HepG2 (cell line): ENCODE results near the gene SULT6B1. TPM values are rescaled to one million over a fixed set of nuclear protein-coding genes. Genes with fewer than 3 reads are reported as not detected.
A peak's percentile ranks its signal among the peaks of the same experiment; 100 is the strongest.

Experiments used
- ARHGAP35 ChIP-seq: sonication (generic); formaldehyde crosslinking; IDR thresholded peaks from 2 replicates; pipeline ENCODE4 v1.9.0; 2022; ENCODE audit warnings: mild to moderate bottlenecking, inconsistent platforms, moderate library complexity, missing genetic modification reagents, borderline replicate concordance
- MAF1 ChIP-seq: sonication (generic); formaldehyde crosslinking; IDR thresholded peaks from 2 replicates; pipeline ENCODE4 v1.5.0; 2020; ENCODE audit warnings: missing genetic modification reagents, borderline replicate concordance
- NFATC3 ChIP-seq: sonication (generic); formaldehyde crosslinking; IDR thresholded peaks from 2 replicates; pipeline ENCODE4 v1.5.1; 2020; ENCODE audit warnings: mild to moderate bottlenecking, missing genetic modification reagents
- SAP130 ChIP-seq: IDR thresholded peaks from 2 replicates; pipeline ENCODE4 v1.6.1; 2016; ENCODE audit warnings: low read depth
- SIN3B ChIP-seq: fragments of 150-350 bp; IDR thresholded peaks from 2 replicates; pipeline ENCODE4 v1.6.1; 2014; ENCODE audit warnings: low read length
- ZC3H4 ChIP-seq: sonication (generic); formaldehyde crosslinking; IDR thresholded peaks from 2 replicates; pipeline ENCODE4 v1.4.0; 2020; ENCODE audit warnings: missing genetic modification reagents, borderline replicate concordance
- ZFP36 ChIP-seq: fragments of 150-350 bp; IDR thresholded peaks from 2 replicates; pipeline ENCODE4 v1.6.1; 2018; ENCODE audit warnings: borderline replicate concordance, low read length, low read depth; ENCODE audit not compliant: partially characterized antibody
- ZFP36L1 ChIP-seq: sonication (generic); formaldehyde crosslinking; IDR thresholded peaks from 2 replicates; pipeline ENCODE4 v1.8.0; 2022; ENCODE audit warnings: mild to moderate bottlenecking, missing genetic modification reagents, moderate library complexity
- ZFY ChIP-seq: sonication (generic); formaldehyde crosslinking; IDR thresholded peaks from 2 replicates; pipeline ENCODE4 v1.4.0; 2020; ENCODE audit warnings: missing genetic modification reagents
- ZNF20 ChIP-seq: sonication (generic); formaldehyde crosslinking; IDR thresholded peaks from 2 replicates; pipeline ENCODE4 v1.4.0; 2020; ENCODE audit warnings: mild to moderate bottlenecking, moderate library complexity, missing genetic modification reagents
- ZNF383 ChIP-seq: sonication (generic); formaldehyde crosslinking; IDR thresholded peaks from 2 replicates; pipeline ENCODE4 v1.4.0; 2020; ENCODE audit warnings: missing genetic modification reagents, mild to moderate bottlenecking, borderline replicate concordance
- ZNF546 ChIP-seq: sonication (generic); formaldehyde crosslinking; conservative IDR thresholded peaks from 2 replicates; pipeline ENCODE4 v1.8.1; 2023; ENCODE audit warnings: mild to moderate bottlenecking, missing genetic modification reagents
- ZNF570 ChIP-seq: sonication (generic); formaldehyde crosslinking; IDR thresholded peaks from 2 replicates; pipeline ENCODE4 v1.4.0; 2020; ENCODE audit warnings: mild to moderate bottlenecking, missing genetic modification reagents, borderline replicate concordance
- ZNF616 ChIP-seq: sonication (generic); formaldehyde crosslinking; IDR thresholded peaks from 2 replicates; pipeline ENCODE4 v1.5.0; 2020; ENCODE audit warnings: low read depth, mild to moderate bottlenecking, missing genetic modification reagents
- ZNF720 ChIP-seq: sonication (generic); formaldehyde crosslinking; IDR thresholded peaks from 2 replicates; pipeline ENCODE4 v1.4.0; 2020; ENCODE audit warnings: missing genetic modification reagents
- polyA plus RNA-seq, 8 experiments: library from polyadenylated mRNA; depleted of rRNA in 3 of 8; stranded (reverse) in 7 of 8; unstranded in 1 of 8; fragments of >200 nt; fragmentation: Illumina TruSeq in 4 of 8; extraction: Trizol in 4 of 8; gene quantifications; 2 replicates each; pipeline versions ENCODE4 v1.2.1 to v1.2.3, GENCODE V29; 2011 to 2016; ENCODE audit warnings: low read depth in 4 of 8, missing spikeins in 1 of 8, mixed read lengths in 1 of 8; ENCODE audit not compliant: insufficient read depth in 1 of 8
- total RNA-seq, 5 experiments: library from RNA; depleted of rRNA; stranded (reverse); fragments of >200 nt; fragmentation: Illumina TruSeq; extraction: Trizol; gene quantifications; 2 replicates each; pipeline ENCODE4 v1.2.3, GENCODE V29; 2016; ENCODE audit warnings: low read depth in 1 of 5
- TF ChIP-seq, protein P1 (sequence below): sonication (generic); formaldehyde crosslinking; IDR thresholded peaks from 2 replicates; pipeline ENCODE4 v1.5.0; 2020; ENCODE audit warnings: missing genetic modification reagents, mild to moderate bottlenecking, borderline replicate concordance
- TF ChIP-seq, protein P2 (sequence below): sonication (generic); formaldehyde crosslinking; IDR thresholded peaks from 2 replicates; pipeline ENCODE4 v1.4.0; 2020; ENCODE audit warnings: mild to moderate bottlenecking, missing genetic modification reagents
- TF ChIP-seq, protein P3 (sequence below): sonication (generic); formaldehyde crosslinking; IDR thresholded peaks from 2 replicates; pipeline ENCODE4 v1.4.0; 2020; ENCODE audit warnings: missing genetic modification reagents
- TF ChIP-seq, protein P4 (sequence below): sonication (generic); formaldehyde crosslinking; IDR thresholded peaks from 2 replicates; pipeline ENCODE4; 2020; ENCODE audit warnings: missing genetic modification reagents, mild to moderate bottlenecking, borderline replicate concordance

The SULT6B1 gene
- total and polyA plus RNA-seq, 2 of the 13 experiments (the other 11 are each of a cell fraction or from before 2014, with no cell fraction given): not detected

DNA sequence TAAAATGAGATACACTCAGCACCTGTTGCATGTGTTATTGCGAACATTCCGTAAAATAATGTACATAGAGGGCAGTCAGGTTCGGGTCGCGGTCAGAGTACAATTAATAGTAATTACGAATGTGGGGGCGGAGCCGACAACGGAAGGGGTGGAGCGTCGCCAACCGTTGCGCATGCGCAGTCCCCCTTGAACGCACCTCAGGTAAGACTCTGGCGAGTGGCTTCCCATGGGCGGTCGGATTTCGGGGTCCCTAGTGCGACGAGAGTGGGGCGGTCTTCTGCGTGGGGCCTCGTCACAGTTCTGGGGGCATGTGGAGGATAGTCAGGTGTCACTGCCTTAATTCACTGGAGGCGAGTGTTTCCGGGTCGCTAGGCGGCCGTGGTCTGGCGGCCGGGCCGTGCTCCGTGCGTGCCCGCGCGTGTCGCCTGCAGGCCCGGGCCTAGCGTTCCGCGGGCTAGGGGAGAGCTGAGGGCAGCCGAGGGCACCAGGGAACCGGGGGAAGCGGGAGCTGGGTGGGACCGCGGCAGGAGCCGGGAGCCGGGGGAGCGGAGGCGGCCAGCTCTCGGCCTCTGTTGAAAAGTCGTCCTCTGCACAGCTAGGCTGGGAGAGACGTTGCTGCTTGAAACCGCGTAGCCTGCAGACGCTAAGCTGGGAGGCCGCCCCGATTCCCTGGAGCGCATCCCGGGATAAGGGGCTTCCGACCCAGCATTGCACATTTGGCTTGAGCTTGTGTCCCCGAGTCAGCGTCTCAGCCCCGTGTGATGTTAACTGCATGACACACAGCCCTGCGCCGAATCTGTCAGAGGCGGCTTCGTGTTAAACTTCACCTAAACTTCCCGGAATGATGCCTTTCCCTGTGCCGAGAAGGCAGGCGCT, 8.1 kb upstream of the SULT6B1 start, which contains the start of gene CEBPZOS (continued):
- TF ChIP-seq MAF1 (CRISPR knock-in tag) (0 out of 2 replicates have a peak, but pooled peaks have one; percentile 33), ZNF20 (CRISPR knock-in tag) (peak; percentile 83), ZNF383 (no peak), NFATC3 (CRISPR knock-in tag) (0 out of 2 replicates have a peak, but pooled peaks have one; percentile 19), ZFP36 (no peak), ZNF546 (no peak; the same call in none of the 2 replicates), ZFP36L1 (CRISPR knock-in tag) (peak; percentile 90), ZNF720 (CRISPR knock-in tag) (0 out of 2 replicates have a peak, but pooled peaks have one; percentile 52), SAP130 (CRISPR knock-in tag) (peak; percentile 72), ZC3H4 (CRISPR knock-in tag) (no peak), ZNF570 (CRISPR knock-in tag) (no peak; the same call in 1 of the 2 replicates), ARHGAP35 (CRISPR knock-in tag) (peak; percentile 92), SIN3B (no peak), ZNF616 (peak; percentile 92; the same call in 1 of the 2 replicates), ZFY (CRISPR knock-in tag) (peak; percentile 100)
- TF ChIP-seq, protein P1, sequence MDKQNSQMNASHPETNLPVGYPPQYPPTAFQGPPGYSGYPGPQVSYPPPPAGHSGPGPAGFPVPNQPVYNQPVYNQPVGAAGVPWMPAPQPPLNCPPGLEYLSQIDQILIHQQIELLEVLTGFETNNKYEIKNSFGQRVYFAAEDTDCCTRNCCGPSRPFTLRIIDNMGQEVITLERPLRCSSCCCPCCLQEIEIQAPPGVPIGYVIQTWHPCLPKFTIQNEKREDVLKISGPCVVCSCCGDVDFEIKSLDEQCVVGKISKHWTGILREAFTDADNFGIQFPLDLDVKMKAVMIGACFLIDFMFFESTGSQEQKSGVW (CRISPR knock-in tag): peak; percentile 96
- TF ChIP-seq, protein P2, sequence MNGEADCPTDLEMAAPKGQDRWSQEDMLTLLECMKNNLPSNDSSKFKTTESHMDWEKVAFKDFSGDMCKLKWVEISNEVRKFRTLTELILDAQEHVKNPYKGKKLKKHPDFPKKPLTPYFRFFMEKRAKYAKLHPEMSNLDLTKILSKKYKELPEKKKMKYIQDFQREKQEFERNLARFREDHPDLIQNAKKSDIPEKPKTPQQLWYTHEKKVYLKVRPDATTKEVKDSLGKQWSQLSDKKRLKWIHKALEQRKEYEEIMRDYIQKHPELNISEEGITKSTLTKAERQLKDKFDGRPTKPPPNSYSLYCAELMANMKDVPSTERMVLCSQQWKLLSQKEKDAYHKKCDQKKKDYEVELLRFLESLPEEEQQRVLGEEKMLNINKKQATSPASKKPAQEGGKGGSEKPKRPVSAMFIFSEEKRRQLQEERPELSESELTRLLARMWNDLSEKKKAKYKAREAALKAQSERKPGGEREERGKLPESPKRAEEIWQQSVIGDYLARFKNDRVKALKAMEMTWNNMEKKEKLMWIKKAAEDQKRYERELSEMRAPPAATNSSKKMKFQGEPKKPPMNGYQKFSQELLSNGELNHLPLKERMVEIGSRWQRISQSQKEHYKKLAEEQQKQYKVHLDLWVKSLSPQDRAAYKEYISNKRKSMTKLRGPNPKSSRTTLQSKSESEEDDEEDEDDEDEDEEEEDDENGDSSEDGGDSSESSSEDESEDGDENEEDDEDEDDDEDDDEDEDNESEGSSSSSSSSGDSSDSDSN (CRISPR knock-in tag): peak; percentile 99
- TF ChIP-seq, protein P3, sequence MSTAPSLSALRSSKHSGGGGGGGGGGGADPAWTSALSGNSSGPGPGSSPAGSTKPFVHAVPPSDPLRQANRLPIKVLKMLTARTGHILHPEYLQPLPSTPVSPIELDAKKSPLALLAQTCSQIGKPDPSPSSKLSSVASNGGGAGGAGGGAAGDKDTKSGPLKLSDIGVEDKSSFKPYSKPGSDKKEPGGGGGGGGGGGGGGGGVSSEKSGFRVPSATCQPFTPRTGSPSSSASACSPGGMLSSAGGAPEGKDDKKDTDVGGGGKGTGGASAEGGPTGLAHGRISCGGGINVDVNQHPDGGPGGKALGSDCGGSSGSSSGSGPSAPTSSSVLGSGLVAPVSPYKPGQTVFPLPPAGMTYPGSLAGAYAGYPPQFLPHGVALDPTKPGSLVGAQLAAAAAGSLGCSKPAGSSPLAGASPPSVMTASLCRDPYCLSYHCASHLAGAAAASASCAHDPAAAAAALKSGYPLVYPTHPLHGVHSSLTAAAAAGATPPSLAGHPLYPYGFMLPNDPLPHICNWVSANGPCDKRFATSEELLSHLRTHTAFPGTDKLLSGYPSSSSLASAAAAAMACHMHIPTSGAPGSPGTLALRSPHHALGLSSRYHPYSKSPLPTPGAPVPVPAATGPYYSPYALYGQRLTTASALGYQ (CRISPR knock-in tag): peak; percentile 76; the same call in 1 of the 2 replicates
- TF ChIP-seq, protein P4, sequence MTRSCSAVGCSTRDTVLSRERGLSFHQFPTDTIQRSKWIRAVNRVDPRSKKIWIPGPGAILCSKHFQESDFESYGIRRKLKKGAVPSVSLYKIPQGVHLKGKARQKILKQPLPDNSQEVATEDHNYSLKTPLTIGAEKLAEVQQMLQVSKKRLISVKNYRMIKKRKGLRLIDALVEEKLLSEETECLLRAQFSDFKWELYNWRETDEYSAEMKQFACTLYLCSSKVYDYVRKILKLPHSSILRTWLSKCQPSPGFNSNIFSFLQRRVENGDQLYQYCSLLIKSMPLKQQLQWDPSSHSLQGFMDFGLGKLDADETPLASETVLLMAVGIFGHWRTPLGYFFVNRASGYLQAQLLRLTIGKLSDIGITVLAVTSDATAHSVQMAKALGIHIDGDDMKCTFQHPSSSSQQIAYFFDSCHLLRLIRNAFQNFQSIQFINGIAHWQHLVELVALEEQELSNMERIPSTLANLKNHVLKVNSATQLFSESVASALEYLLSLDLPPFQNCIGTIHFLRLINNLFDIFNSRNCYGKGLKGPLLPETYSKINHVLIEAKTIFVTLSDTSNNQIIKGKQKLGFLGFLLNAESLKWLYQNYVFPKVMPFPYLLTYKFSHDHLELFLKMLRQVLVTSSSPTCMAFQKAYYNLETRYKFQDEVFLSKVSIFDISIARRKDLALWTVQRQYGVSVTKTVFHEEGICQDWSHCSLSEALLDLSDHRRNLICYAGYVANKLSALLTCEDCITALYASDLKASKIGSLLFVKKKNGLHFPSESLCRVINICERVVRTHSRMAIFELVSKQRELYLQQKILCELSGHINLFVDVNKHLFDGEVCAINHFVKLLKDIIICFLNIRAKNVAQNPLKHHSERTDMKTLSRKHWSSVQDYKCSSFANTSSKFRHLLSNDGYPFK: peak; percentile 75; the same call in 1 of the 2 replicates
